SIG-M5 (cell line): ENCODE measurements around the gene WNT7B.

Source experiments
- DNase-seq: peaks from one replicate; lab custom pipeline; 2025; lab: John Stamatoyannopoulos, UW

Gene WNT7B

DNA sequence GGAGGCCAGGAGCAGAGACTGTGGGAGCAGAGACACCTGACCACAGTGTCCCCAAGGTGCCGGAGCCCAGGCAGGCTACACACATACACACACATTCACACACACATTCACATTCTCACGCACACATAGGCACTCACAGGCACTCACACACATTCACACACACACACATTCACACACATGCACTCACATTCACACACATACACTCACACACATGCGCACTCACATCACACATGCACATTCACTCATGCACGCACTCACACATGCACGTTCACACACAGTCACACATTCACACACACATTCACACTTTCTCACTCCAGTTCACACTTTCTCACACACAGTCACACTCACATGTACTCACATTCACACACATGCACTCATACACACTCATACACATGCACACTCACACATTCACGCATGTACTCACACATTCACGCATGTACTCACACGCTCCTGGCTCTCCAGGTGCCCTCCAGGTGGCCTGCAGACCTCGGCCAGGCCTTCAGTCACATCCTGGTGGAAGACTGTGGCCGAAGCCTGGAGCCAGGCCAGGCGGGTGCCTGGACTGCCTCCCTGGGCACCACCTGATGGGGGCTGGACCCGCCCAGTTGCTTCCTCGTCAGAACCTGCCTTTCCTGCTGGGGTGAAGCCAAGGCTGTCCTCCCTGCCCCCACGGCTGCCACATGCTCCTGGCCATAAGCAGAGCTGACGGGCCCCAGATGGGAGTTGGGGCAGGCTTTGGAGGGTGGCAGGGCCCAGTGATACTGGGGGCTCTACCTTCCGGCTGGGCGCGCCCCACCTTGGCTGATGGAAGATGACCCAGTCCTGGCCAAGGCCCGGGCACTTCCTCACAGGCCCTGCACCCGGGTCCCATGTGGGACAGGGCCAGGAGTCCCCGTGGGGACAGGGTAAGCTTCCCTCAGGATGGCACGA, 89.5 kb downstream of the WNT7B start:
- no peak for DNase-seq

DNA sequence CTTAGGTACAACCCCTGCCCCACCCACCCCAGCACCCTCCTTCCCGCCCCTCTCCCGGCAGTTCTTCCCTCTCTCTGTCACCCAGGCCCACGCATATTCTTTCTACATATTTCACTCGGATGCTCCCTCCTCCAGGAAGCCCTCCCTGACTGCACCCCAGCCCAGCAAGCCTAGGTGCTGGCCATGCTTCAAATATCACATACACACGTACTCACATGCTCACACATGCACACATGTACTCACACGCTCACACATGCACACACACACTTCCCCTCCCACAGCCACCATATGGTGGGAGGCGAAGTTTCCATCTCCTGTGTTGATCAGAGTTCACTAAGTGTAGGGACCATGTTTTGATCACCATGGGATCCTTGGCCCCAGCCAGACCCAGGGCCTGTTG, 90.4 kb downstream of the WNT7B start:
- DNase-seq, result no peak

DNA sequence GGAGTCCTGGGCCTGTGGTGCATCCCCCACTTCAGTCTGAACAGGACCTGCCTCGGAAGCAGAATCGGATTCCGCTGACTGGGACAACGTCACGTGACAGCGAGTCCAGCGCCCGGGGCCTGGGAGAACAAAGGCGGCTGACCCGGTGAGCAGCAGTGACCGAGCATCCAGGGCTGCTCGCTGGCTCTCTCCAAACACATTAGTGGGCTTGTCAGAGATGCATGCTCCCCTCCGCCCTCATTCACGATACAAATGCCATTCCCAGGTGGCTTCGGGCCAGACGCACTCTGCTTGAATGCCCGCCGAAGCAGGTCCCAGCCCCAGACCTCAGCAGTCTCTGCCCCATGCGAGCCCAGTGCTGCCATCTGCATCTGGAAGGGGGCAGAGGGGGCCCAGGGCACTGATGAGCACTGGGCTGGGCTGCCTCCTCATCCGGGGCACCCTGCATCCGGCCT, 91.0 kb downstream of the WNT7B start:
- DNase-seq, result no peak

DNA sequence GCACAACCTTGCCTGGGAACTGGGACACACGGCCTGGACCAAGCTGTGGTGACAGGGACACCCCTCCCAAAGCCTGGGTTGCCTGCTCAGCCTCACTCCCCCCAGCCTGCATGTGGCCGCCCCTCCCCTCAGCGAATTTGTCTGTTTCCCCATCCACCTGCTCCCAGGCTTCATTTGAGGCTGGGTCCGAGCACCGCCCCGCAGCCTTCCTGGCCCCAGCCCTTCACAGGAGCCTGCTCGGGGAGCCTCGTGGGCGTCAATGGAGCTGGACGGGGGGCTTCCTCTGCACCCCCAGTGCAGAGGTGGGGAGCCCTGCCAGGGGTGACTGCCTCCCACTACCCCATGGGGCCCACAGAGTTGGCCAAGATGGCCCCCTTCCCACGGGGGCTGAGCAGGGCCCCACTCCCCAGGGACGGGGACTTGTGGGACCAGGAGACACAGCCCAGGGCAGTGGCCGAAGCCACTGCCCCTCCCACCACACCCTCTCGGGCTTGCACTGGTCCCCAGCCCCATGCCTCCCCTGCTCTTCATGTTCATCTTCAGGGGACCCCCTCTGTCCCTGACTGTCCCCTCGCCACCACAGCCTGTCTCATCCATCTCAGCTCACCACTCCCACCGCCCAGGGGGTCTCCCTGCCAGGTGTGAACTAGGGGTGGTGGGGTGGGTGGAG, 91.7 kb downstream of the WNT7B start:
- DNase-seq, result no peak

DNA sequence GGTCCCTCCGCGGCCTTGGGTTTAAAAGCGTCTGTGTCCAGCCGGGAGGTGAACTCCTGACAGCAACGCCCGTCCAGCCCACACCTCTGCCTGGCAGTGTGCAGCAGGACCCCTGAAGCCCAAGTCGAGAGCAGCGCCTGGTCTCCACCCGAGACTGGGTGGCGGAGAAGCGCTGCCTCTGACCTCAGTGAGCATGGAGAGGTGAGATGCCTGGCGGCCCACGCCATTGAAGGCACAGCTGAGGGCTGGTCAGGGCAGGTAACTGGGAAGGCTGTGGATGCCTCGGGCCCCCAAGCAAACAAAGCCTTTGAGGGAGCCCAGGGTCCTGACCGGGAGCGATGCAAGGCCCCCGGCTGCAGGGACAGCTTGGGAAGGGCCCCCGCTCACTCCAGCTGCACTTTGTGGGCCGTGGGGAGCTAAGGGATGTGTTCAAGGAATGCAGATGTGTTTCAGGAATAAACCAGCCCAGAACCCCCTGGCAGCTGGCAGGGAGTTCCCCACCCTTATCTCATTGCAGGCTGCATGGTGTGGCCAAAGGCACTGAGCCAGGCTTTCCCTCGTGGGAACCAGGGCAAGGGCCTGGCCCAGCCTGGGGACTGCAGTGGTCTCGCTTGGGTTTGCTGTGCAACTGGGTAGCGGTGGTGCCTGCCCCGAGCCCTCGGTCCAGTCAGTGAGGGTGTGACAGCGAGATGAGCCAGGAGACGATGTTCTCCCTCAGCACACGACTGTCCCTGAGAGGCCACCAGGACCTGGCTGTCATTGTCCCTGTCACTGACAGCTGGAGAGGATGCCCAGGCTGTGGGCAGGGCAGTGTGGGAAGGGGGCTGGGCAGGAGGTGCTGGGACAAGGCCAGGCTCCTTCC, 92.5 kb downstream of the WNT7B start:
- no peak for DNase-seq

DNA sequence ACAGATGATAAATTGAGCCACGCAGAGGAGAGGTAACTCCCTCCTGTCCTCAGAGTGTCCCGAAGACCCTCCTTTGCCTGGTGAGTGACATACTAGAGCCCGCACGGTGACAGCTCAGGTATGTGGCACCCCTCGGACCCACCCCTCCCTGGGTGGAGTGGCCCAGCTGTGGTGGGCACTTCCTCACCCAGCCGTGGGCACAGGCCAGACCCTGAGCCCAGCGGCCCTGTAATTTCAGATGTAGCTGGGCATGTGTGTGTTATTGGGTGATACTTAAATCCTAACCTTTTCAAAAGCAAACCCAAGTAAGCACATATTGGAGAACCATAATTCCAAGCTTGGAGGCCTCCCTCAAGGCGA, 93.2 kb downstream of the WNT7B start:
- no peak for DNase-seq

DNA sequence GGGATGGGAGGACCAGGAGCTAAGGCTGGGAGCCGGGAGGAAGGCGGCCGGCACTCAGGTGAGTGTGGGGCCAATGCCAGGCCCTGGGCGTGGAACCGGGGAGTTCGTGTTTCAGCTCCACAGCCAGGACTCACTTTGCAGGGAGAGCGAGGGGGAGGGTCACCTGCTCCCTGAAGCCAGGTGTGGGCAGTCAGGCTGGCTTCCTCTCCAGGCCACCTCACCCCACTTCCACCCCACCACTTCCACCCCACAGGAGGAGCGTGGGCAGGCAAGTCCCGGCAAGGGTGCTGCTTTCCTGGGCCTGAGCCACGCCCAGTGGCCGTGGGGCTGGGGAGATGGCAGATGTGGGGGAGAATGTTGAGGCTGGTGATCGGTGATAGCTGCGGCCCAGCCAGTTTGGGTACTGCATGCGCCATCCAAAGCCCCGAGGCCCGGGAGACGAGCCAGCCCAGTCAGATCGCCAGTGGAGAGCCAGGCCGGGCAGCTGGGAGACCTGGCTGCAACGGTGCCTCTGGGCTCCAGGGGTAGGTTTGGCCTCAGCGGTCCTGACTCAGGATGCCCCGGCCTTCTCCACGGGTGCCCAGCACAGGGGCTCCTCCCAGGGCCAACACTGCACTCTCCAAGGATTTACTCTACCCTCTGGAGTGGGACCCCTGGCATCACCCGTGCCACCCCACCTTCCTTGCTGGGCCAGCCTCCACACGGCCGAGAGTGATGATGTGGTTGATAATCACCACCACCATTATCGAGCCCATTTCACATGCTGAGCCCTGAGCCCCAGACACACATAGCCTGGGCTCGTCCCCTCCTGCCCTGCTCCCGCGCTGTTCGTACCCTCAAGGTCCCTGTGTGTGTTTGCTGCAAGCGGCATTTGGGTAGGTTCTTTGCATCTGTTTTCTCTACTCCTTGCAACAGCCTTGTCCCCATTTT, 93.8 kb downstream of the WNT7B start:
- DNase-seq, result no peak

DNA sequence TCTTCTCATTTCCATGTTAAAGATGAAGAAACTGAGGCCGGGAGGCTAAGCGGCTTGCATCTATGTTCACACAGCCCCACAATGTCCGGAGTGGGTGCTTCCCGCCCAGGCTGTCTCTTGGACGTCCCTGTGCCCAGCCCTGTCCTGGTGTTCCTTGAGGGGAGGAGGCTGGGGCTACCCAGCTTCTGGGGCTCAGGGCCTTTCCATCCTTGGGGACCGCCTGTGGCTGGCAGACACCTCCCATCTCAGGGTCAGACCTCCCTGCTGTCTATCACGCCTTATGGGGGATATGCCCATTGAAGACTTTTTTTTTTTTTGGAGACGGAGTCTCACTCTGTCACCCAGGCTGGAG, 95.5 kb downstream of the WNT7B start:
- no peak for DNase-seq

DNA sequence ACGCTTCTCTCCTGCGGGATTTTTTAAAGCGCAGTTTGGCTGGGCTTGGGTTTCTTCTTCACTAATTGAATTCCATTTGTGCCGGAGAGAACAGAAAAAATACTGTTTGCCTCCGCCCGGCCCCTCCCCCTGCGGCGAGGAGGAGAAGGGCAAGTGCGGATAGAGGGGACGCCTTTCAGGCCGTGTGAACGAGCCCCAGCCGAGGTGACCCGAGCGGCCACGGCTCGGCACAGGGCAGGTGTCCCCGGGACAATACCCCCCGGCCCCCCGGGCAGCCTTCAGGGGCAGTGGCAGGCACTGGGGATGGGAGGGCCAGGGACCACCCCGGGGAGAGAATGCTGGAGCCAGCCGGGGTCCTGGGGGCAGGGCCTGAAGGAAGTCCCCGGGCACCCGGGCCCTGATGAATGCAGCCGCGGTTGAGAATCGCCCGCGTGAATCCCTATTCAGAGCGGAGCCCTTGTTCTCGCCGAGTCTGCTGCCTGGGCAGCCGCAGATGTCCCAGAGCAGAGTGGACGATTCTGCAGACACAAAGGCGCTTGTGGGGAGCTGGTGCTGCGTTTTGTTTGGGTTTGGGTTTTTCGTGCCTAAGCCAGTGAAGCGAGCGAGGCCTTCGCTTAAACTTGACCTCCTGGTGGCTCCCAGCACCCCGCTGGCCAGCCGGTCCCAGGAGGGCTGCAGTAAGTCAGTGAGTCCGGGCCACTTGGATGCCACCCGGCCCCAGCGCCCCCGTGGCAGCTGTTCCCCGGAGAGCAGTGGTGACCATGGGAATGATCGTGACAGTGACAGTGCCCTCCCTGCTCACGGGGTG, 96.0 kb downstream of the WNT7B start:
- no peak for DNase-seq

DNA sequence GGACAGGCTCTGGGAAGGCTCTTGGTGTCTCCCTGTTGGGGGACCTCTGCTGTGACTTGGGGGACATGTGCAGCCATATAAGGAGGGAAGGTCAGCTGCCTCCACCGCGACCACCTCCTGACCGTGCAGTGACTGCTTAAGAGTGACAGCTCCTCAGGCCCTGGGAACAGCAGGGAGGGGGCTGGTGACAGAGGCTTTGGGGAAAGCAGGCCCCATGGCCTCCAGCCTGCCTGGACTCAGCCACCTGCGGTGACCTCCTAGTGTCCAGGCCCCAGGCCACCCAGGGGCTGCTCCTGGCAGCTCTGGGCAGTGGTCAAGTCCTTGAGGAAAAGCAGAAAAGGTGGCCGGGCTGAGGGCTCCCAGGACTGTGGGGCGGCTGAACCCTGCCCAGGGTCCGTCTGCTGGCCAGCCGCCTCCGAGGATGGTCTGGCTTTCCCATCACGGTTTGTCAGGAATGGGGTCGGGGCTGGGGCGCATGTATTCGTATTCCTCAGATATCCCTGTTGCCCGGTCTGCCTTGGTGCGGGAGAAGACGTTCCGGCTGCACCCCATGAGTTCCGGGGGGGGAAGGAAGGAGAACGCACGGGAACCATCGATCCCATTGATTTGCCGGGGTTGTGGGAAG, 96.8 kb downstream of the WNT7B start:
- DNase-seq, result no peak

DNA sequence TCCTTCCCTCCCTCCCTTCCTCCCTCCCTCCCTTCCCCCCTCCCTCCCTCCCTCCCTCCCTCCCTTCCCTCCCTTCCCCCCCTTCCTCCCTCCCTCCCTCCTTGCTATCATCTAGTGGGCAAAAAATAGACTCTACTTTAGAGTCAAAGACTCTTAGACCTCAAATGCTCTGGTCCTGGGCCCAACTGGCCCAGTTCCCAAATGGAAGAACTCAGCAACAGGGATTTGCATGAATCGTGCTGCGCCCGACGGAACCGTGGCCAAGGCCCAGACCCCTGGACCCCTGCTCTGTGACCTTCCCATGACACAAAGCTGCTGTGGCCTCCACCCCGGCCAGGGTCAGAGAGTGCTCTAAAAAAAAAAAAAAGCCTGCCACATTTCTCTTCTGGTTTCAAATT, 97.4 kb downstream of the WNT7B start:
- DNase-seq, result no peak

DNA sequence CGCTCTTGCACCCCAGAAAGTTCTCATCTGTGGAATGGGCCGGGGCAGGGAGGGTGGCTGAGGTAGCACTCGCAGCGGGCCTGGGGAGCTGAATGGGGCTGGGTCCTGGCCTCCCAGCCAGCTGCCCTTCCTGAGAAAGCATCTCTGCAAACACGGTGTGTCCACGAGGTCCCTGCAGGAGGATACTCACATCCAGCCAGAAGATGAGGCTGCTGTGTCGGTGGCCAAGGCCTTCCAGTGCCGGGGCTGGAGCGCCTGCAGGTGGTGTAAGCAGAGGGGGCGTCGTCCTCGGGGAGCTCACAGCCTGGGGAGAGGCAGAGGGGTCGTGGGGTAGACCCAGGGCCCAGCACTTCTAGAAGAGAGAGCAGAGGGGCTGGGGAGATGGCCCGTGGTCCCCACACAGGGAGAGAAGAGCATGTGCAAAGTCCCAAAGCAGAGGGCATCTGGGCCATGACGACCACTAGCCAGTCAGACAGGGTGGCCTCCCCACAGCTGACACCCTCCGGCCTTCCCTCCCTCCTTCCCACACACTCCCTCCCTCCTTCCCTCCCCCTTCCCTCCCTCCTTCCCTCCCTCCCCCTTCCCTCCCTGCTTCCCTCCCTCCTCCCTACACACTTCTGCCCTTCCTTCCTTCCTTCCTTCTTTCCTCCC, 97.9 kb downstream of the WNT7B start:
- DNase-seq, result no peak

DNA sequence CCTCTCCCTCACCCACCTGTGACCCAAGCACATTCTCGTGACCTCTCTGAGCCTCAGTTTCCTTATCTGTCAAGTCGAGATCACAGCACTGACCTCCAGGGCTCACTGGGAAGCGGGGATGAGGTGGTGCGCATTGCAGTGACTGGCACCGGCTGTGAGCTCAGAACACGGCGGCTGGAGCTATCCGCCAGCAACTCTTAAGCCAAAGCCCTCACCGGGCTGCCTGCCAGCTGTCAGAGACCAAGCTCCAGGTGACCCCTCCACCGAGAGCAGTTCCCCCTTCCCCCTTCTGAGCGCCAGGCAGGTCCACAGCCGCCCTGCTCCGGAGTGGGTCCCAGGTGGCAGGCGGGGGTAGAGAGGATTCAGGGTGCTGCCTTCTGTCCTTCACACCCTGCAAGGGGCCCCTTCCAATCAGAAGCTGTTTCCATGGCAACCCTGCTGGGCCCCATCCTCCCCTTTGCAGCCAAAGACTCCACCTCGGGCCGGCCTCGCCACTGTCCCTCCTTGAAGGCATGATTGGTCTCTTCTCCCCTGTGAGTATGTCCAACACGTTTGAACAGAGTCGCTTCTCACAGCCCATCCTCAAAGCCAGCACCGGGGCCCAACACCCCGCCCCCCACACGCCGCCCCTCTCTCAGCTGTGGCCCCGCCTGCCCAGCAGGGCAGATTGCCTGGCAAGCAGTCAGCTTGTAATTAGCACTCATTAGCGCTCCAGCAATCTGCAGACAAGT, 98.7 kb downstream of the WNT7B start:
- DNase-seq, result no peak

DNA sequence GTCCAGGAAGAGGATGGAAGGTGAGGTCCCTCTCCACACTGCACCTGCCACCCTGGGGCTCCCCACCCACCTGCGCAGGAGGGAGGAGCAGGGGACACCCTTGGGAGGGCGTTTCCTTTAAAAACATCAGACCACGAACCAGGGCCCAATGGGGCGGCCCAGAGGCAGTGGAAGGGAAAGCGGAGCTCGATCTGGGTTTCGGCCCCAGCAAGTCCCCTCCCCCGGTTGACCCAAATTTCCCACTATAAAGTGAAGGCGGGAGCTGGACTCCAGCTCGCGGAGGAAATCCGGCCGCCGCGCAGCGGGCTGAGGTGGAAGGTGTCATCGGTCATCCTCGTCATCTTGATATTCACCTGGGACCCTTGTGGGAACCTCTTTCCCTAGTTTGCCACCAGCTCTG, 99.3 kb downstream of the WNT7B start:
- no peak for DNase-seq

DNA sequence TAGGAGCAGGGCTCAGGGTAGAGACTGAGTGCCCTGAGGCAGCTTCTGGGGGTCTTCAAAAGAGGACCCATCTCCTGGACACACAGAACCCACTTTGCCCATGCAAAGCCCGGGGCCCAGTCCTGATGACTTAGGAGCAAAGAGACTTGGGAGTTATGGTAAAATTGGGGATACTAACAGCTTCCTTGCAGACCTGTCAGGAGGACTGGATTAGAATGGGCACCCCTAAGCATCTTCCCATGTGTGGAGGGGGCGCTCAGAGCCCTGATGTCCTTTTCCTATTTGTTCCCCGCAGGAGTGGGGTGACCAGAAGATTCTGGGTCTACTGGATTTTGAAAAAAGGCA, 100.0 kb downstream of the WNT7B start:
- DNase-seq, result no peak

DNA sequence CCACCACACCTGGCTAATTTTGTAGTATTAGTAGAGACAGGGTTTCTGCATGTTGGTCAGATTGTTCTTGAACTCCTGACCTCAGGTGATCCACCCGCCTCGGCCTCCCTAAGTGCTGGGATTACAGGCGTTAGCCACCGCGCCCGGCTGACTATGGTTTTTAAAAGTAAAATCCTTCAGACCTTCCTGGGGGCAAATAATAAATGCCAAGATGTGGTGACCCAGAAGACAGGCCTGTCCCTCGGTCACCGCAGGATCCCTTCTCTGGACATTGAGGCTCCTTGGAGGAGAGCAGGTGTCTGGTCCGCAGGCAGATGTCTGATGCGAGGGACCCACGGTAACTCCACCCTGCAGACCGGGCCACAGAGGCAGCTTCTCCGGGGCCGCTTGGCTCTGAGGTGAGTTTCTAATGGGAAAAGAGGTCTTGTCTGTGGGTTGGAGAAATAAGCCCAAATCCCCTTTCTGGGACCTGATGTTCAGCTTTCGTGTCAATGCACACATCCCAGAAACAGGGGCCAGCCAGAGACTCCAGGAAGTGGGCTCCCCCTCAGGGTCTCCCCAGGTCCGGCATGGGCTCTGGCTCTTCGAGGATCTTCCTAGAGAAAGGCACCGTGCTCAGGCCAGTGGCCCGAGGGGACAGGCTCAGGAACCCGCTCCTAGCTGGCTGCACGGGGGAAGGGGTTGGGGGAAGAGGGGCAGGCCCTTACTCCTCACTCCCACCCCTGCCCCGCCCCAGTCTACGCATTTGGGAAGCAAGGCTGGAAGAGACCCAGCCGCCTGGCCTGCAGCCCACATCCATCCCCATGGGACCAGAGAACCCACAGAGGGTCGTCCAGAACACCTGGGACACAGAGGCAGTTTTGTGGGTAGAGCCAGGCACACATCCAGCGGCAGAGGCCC, 100.6 kb downstream of the WNT7B start:
- no peak for DNase-seq

DNA sequence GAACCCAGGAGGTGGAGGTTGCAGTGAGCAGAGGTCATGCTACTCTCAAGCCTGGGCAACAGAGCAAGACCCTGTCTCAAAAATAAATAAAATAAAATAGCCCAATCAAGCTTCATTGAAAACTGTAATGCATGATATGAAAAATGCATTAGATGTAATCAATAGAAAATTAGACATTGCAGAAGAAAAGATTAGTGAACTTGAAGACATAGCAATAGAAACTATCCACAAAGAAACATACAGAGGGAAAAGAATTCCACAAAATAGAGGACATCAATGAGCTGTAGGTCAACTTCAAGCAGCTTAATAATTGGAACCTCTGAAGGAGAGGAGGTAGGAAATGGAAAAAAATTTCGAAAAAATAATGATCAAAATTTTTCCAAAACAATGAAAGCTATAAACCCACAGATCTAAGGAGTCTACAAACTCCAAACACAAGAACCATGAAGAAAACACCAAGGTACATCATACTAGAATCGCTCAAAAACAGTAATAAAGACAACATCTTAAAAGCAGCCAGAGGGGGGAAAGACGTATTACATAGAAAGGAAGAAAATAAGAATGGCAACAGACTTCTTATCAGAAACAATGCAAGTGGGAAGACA, 104.2 kb downstream of the WNT7B start:
- no peak for DNase-seq

DNA sequence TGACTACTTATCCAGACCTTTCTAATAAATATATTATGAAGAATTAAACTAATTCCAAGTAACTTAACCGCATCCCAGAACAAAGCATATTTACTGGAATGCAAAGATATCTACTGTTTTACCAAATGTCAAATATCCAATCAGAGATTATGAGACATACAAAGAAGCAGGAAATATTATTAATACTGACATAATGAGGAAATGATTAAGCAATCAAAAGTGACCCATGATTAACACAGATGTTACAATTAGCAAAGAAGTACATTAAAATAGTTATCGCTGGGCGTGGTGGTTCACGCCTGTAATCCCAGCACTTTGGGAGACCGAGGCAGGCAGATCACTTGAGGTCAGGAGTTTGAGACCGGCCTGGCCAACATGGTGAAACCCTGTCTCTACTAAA, 105.2 kb downstream of the WNT7B start:
- no peak for DNase-seq
